K562 (cell line): ENCODE measurements around the gene ANO1. TPM values are rescaled to one million over a fixed set of nuclear protein-coding genes. Genes with fewer than 3 reads are reported as not detected.

ENCODE experiments used
- ATAC-seq: fragments of 200-7000 bp; cut with Tn5 transposase; 3 replicates; pipeline ENCODE4 v1.9.1; 2020; ENCODE audit warnings: moderate library complexity
- BruUV-seq: library from RNA; stranded (reverse); fragments of 400-500 nt; replicated peaks from 2 replicates; lab custom pipeline; 2021; lab: Mats Ljungman, UMichigan
- CTCF ChIA-PET: fragments of 300-600 bp; formaldehyde crosslinking; extraction: SDS; loops from one replicate; lab custom pipeline; 2021; ENCODE audit warnings: low intra/inter-chr PET ratio; lab: Yijun Ruan, JAX
- POLR2A ChIA-PET: fragments of 300-600, 350-650 bp; sonication (Branson Sonifier 250); formaldehyde crosslinking; extraction: SDS; loops from one replicate; lab custom pipeline; 2021; ENCODE audit warnings: antibody characterized with exemption, inconsistent platforms; lab: Yijun Ruan, JAX
- DNase-seq, 4 experiments: peaks; one replicate each; pipeline versions ENCODE4 v3.0.0 to v3.0.0-alpha.2; 2011 to 2018; ENCODE audit warnings: low spot score in 3 of 4, mixed read lengths in 3 of 4; ENCODE audit errors: extremely low read depth in 1 of 4
- FAIRE-seq: peaks from 2 replicates; lab custom pipeline; 2011; peaks lifted over from hg19 to GRCh38; lab: Jason Lieb, UNC
- H2AFZ ChIP-seq: 2 replicates; pipeline ENCODE4 v1.6.0; 2011; ENCODE audit warnings: low read depth, low read length, control low read depth, inconsistent platforms
- H3K27ac ChIP-seq: fragments of 200-600 bp; 3 replicates; pipeline ENCODE4 v1.8.0; 2011; ENCODE audit warnings: low read depth, mild to moderate bottlenecking, control low read depth, inconsistent platforms, low read length, moderate library complexity, mixed read lengths; ENCODE audit errors: extremely low read depth
- H3K27me3 ChIP-seq, 2 experiments: fragments of 300-600 bp in 1 of 2; 2 replicates in 1 of 2; 3 replicates in 1 of 2; pipeline versions ENCODE4 v1.6.0 to v1.8.0; 2011; ENCODE audit warnings: inconsistent platforms in 2 of 2, low read length in 2 of 2, mild to moderate bottlenecking in 1 of 2, mixed read lengths in 1 of 2, moderate library complexity in 1 of 2; ENCODE audit not compliant: control insufficient read depth in 2 of 2, insufficient read depth in 2 of 2
- H3K36me3 ChIP-seq: fragments of 300-600 bp; 3 replicates; pipeline ENCODE4 v1.8.0; 2011; ENCODE audit warnings: mild to moderate bottlenecking, low read length, inconsistent platforms; ENCODE audit not compliant: control insufficient read depth, insufficient read depth
- H3K4me1 ChIP-seq, 2 experiments: fragments of 200-600 bp in 1 of 2; replicated peaks in 1 of 2; 2 replicates in 1 of 2; 3 replicates in 1 of 2; pipeline versions ENCODE4 v1.5.1 to v1.8.0; 2011; ENCODE audit warnings: inconsistent platforms in 2 of 2, low read length in 2 of 2, mild to moderate bottlenecking in 1 of 2, mixed read lengths in 1 of 2, moderate library complexity in 1 of 2; ENCODE audit not compliant: control insufficient read depth in 2 of 2, insufficient read depth in 2 of 2
- H3K4me2 ChIP-seq: 2 replicates; pipeline ENCODE4 v1.6.1; 2011; ENCODE audit warnings: low read length, control low read depth, inconsistent platforms, mixed read lengths; ENCODE audit not compliant: insufficient read depth
- H3K4me3 ChIP-seq: fragments of 200-600 bp; sonication (generic), shearing (Covaris generic); 2 replicates; pipeline ENCODE4 v1.5.1; 2016; ENCODE audit warnings: control low read depth, inconsistent platforms
- H3K79me2 ChIP-seq: fragments of 200-600 bp; 3 replicates; pipeline ENCODE4 v1.8.0; 2011; ENCODE audit warnings: low read length, inconsistent platforms; ENCODE audit not compliant: control insufficient read depth, insufficient read depth
- H3K9ac ChIP-seq, 2 experiments: 2 replicates each; pipeline versions ENCODE4 v1.6.0 to v1.6.1; 2011; ENCODE audit warnings: low read depth in 2 of 2, low read length in 2 of 2, control low read depth in 1 of 2, inconsistent platforms in 1 of 2, mild to moderate bottlenecking in 1 of 2, mixed read lengths in 1 of 2; ENCODE audit not compliant: insufficient read depth in 1 of 2
- H3K9me1 ChIP-seq: one replicate; pipeline ENCODE4 v1.6.0; 2011; ENCODE audit warnings: inconsistent platforms, mild to moderate bottlenecking, low read length, moderate library complexity; ENCODE audit not compliant: control insufficient read depth, insufficient read depth
- H3K9me3 ChIP-seq: replicated peaks from 2 replicates; pipeline ENCODE4 v1.5.1; 2011; ENCODE audit warnings: low read depth, low read length, inconsistent platforms; ENCODE audit not compliant: control insufficient read depth, insufficient read depth
- H4K20me1 ChIP-seq: replicated peaks from 2 replicates; pipeline ENCODE4 v1.6.1; 2011; ENCODE audit warnings: low read length, inconsistent platforms, mixed read lengths; ENCODE audit not compliant: control insufficient read depth, insufficient read depth
- FOXP1 ChIP-seq: sonication (generic); formaldehyde crosslinking; IDR thresholded peaks from 2 replicates; pipeline ENCODE4 v1.8.0; 2022; ENCODE audit warnings: mild to moderate bottlenecking, missing genetic modification reagents
- KAT7 ChIP-seq: sonication (generic); formaldehyde crosslinking; IDR thresholded peaks from 2 replicates; pipeline ENCODE4 v1.8.0; 2022; ENCODE audit warnings: missing genetic modification reagents, mild to moderate bottlenecking, borderline replicate concordance
- NCOA4 ChIP-seq: fragments of 450-650 bp; IDR thresholded peaks from 2 replicates; pipeline ENCODE4 v1.6.1; 2018; ENCODE audit warnings: mild to moderate bottlenecking; ENCODE audit not compliant: partially characterized antibody
- NCOA6 ChIP-seq: fragments of 450-650 bp; IDR thresholded peaks from 2 replicates; pipeline ENCODE4 v1.6.1; 2017; ENCODE audit warnings: mild to moderate bottlenecking
- NRF1 ChIP-seq, 2 experiments: fragments of 450-650 bp; IDR thresholded peaks in 1 of 2; conservative IDR thresholded peaks in 1 of 2; 2 replicates each; pipeline ENCODE4 v1.6.1; 2014; ENCODE audit warnings: mild to moderate bottlenecking in 2 of 2
- SIN3B ChIP-seq: fragments of 450-650 bp; IDR thresholded peaks from 2 replicates; pipeline ENCODE4 v1.6.1; 2017; ENCODE audit warnings: low read depth, mild to moderate bottlenecking, moderate library complexity
- TAF7 ChIP-seq: fragments of 450-650 bp; IDR thresholded peaks from 2 replicates; pipeline ENCODE4 v1.6.1; 2016; ENCODE audit warnings: missing genetic modification characterization, missing compliant biosample characterization
- ZNF217 ChIP-seq: sonication (generic); formaldehyde crosslinking; IDR thresholded peaks from 2 replicates; pipeline ENCODE4 v1.8.0; 2022; ENCODE audit warnings: mild to moderate bottlenecking, missing genetic modification reagents
- WGBS: fragments of 100-300 bp; shearing (Covaris generic); methylation state at CpG from one replicate; pipeline ENCODE4 v1.1.6; 2016; ENCODE audit warnings: low coverage, mixed read lengths; ENCODE audit not compliant: insufficient coverage; ENCODE audit errors: missing lambda C conversion rate; 5-methylcytosine and 5-hydroxymethylcytosine counted together
- in situ Hi-C: fragments of 300-500 bp; cut with MboI; formaldehyde crosslinking; loops from 4 replicates; pipeline ENCODE4 v1.15.0; 2018; ENCODE audit warnings: inconsistent platforms, mixed read lengths
- intact Hi-C: fragments of 100-400 bp; cut with micrococcal nuclease; formaldehyde crosslinking; loops from 2 replicates; pipeline ENCODE4 v1.14.2; 2022
- polyA plus RNA-seq, 8 experiments: library from polyadenylated mRNA; depleted of rRNA in 4 of 8; stranded (reverse) in 5 of 8; unstranded in 3 of 8; fragments of >200 nt; fragmentation: Nextera tagmentation in 2 of 8; fragmentation: Illumina TruSeq in 1 of 8; extraction: Ambion mirVana in 2 of 8; extraction: Trizol in 1 of 8; gene quantifications; 2 replicates each; pipeline versions ENCODE4 v1.2.1 to v1.2.3, GENCODE V29; 2011 to 2014; ENCODE audit warnings: inconsistent platforms in 1 of 8, missing spikeins in 1 of 8
- total RNA-seq, 7 experiments: library from RNA; depleted of rRNA in 6 of 7; stranded (reverse); fragments of >200 nt in 6 of 7; fragmentation: Illumina TruSeq in 2 of 7; extraction: Trizol in 2 of 7; gene quantifications; 2 replicates each; pipeline versions ENCODE4 v1.2.1 to v1.2.3, GENCODE V29; 2011 to 2021; ENCODE audit warnings: low replicate concordance in 1 of 7

The ANO1 gene
- total and polyA plus RNA-seq, 9 of the 15 experiments (the other 6 are each of a cell fraction or from before 2014, with no cell fraction given), result not detected

DNA sequence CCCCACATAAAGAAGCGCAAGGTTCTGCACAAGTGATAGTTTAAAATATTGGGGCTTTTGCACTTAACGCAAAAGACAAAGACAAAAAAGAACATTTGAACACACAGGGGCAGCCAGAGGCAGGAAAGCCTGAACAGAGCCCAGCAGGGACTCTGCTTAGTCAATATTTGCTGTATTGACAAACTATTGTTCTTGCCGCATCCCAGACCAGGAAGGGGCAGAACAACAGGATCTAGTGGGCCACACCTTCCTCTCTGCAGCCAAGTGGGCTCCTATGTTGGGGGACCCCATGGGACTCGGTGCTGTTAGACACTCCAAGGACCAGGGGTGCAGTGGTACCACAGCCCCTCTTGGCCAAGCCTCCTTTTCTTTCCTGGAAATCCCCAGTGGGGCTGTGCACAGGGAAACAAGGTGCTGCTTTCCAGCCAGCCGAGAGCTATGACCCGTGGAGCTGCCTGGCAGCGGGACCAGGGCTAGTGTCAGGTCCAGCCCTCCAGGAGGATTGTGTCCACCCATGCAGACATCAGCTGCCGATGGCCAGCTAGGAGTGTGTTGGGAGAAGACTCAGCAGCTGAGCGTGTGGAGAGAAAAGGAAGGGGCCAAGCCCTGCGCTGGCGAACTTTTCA lies 43.3 kb upstream of the ANO1 start:
- TF ChIP-seq NRF1 (conservative IDR thresholded peaks at IDR 0.05 in 1 of 2, IDR thresholded peaks at IDR 0.05 in 1 of 2) (no peak), NCOA6 (no peak), KAT7 (no peak), FOXP1 (CRISPR knock-in tag) (no peak), SIN3B (no peak), TAF7 (tag) (no peak), ZNF217 (CRISPR knock-in tag) (no peak), NCOA4 (no peak)
- 7% methylated on average over 11 of the region's 11 CpGs for WGBS
- Histone ChIP-seq H3K36me3 (no peaks in the 10 kb centered on the region), H2AFZ (no peak overlapping the region), H3K9me1 (no peaks in the 10 kb centered on the region), H3K27me3 (peaks cover 26 to 78% of the 10 kb centered on the region in 2 experiments; a peak in 3 of 5 replicates), H3K4me3 (no peak overlapping the region), H3K79me2 (no peaks in the 10 kb centered on the region), H3K9ac (no peak overlapping the region), H3K4me2 (no peak overlapping the region), H4K20me1 (no peaks in the 10 kb centered on the region), H3K4me1 (no peaks in the 10 kb centered on the region), H3K27ac (no peak overlapping the region), H3K9me3 (no peaks in the 10 kb centered on the region)
- CTCF ChIA-PET, result no interaction called here
- FAIRE-seq, result no peak
- no TSS peak for BruUV-seq
- in situ Hi-C loops (no loop called here), intact Hi-C loops (no loop called here)
- no peak for DNase-seq
- POLR2A ChIA-PET, result no interaction called here
- no peak for ATAC-seq
